Subcutaneous abdominal adipose tissue (tissue), 5 donors: ENCODE measurements around the gene MRS2.
"Not testable (repeated sequence)": the region's sequence is repeated elsewhere in the genome, so short reads cannot be mapped to it uniquely, and the experiment has no call there.

Experiments used
- H3K27ac ChIP-seq: one replicate; pipeline ENCODE4 v1.7.0; 2013; ENCODE audit warnings: low read depth, mild to moderate bottlenecking, inconsistent platforms, low read length, moderate library complexity
- H3K27me3 ChIP-seq, 5 donors: one replicate each; pipeline ENCODE4 v1.7.0; 2013; ENCODE audit warnings: low read length in 5 of 5, inconsistent platforms in 1 of 5; ENCODE audit not compliant: control insufficient read depth in 5 of 5, insufficient read depth in 4 of 5
- H3K36me3 ChIP-seq, 5 donors: one replicate each; pipeline ENCODE4 v1.7.0; 2013; ENCODE audit warnings: low read length in 5 of 5; ENCODE audit not compliant: control insufficient read depth in 5 of 5, insufficient read depth in 5 of 5
- H3K4me1 ChIP-seq, 5 donors: one replicate each; pipeline ENCODE4 v1.7.0; 2013; ENCODE audit warnings: low read length in 5 of 5, mild to moderate bottlenecking in 3 of 5, moderate library complexity in 1 of 5; ENCODE audit not compliant: control insufficient read depth in 5 of 5, insufficient read depth in 5 of 5
- H3K4me3 ChIP-seq, 5 donors: one replicate each; pipeline ENCODE4 v1.7.0; 2013; ENCODE audit warnings: low read length in 5 of 5, low read depth in 1 of 5
- H3K9ac ChIP-seq, 5 donors: one replicate each; pipeline ENCODE4 v1.7.0; 2013; ENCODE audit warnings: low read length in 5 of 5, mild to moderate bottlenecking in 4 of 5, moderate library complexity in 3 of 5
- H3K9me3 ChIP-seq, 5 donors: one replicate each; pipeline ENCODE4 v1.7.0; 2013; ENCODE audit warnings: low read length in 5 of 5; ENCODE audit not compliant: control insufficient read depth in 5 of 5
- donor health status: healthy.
- donor health status: healthy.
- donor health status: healthy.
- donor health status: healthy.
- donor health status: healthy.

The MRS2 gene

GRCh38 chr6:24387818-24388217 is 14.9 kb upstream of the MRS2 start:
- no peak overlapping the region for H3K27ac ChIP-seq
- no peaks in the 10 kb centered on the region for H3K27me3 ChIP-seq
- H3K4me3 ChIP-seq = no peak overlapping the region
- no peaks in the 10 kb centered on the region for H3K9me3 ChIP-seq
- no peaks in the 10 kb centered on the region for H3K4me1 ChIP-seq
- no peaks in the 10 kb centered on the region for H3K36me3 ChIP-seq
- H3K9ac ChIP-seq = no peak overlapping the region

DNA sequence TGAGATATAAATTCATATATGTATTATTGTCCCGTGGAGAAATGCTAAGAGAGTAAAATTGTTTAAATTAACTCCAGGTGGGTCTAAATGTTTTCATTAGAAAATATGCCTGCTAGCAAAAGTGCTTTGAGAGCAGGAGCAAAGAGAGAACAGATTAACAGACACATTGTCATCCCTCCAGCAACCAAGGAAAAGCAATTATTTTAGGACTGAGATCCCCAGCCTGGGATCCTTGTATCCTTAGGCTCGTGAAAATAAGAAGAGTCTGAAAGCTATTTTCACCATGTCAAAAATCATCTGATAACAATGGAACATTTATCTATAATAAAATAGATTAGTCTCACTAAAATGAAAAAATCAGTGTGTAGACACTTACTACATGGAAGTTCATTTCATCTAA is 11.5 kb upstream of the MRS2 start:
- peaks cover 0 to 12% (median 6%) of the 10 kb centered on the region in 5 donors for H3K4me1 ChIP-seq
- H3K9ac ChIP-seq = no peak overlapping the region
- no peak overlapping the region for H3K4me3 ChIP-seq
- no peak overlapping the region for H3K27ac ChIP-seq
- no peaks in the 10 kb centered on the region for H3K9me3 ChIP-seq
- H3K36me3 ChIP-seq = no peaks in the 10 kb centered on the region
- H3K27me3 ChIP-seq = peaks cover 0 to 4% (median 0%) of the 10 kb centered on the region in 5 donors

- Histone ChIP-seq H3K27ac (no peak overlapping the region), H3K9me3 (peaks cover 0 to 4% (median 0%) of the 10 kb centered on the region in 5 donors), H3K27me3 (peaks cover 0 to 7% (median 0%) of the 10 kb centered on the region in 5 donors), H3K4me3 (no peak overlapping the region), H3K36me3 (no peaks in the 10 kb centered on the region), H3K9ac (no peak overlapping the region), H3K4me1 (peaks cover 0 to 12% (median 6%) of the 10 kb centered on the region in 5 donors)
Observed at GRCh38 chr6:24391756-24392405, 10.9 kb upstream of the MRS2 start.

DNA sequence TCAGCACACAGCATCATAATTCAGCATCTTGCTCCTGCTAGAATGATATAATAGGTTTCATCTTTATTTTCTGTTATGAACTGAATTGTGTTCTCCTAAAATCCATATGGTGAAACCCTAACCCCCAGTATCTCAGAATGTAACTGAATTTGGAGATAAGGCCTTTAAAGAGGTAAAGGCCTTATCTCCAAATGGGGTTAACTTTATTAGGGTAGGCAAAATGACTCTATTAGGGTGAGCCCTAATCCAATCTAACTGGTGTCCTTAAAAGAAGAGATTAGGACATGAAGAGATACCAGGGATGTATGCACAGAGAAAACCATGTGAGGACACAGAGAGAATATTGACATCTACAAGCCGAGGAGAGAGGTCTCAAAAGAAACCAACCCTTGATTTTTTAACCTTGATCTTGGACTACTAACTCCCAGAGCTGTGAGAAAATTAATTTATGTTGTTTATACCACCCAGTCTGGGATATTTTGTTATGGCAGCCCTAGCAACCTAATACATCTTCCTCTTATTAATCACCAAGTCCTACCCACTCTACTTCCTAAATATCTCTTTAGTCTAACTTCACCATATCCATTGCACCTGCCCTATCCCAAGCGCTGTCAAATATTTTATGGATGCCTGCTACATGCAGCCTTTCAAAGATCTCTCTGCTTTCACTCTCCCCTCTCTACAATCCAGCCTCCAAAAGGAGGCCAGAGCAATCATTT is 8.5 kb upstream of the MRS2 start:
- Histone ChIP-seq H3K9ac (no peak overlapping the region), H3K36me3 (no peaks in the 10 kb centered on the region), H3K4me3 (no peak overlapping the region), H3K4me1 (peaks cover 0 to 12% (median 6%) of the 10 kb centered on the region in 5 donors), H3K27me3 (peaks cover 0 to 10% (median under 1%) of the 10 kb centered on the region in 5 donors), H3K9me3 (peaks cover 0 to 5% (median 0%) of the 10 kb centered on the region in 5 donors), H3K27ac (no peak overlapping the region)

DNA sequence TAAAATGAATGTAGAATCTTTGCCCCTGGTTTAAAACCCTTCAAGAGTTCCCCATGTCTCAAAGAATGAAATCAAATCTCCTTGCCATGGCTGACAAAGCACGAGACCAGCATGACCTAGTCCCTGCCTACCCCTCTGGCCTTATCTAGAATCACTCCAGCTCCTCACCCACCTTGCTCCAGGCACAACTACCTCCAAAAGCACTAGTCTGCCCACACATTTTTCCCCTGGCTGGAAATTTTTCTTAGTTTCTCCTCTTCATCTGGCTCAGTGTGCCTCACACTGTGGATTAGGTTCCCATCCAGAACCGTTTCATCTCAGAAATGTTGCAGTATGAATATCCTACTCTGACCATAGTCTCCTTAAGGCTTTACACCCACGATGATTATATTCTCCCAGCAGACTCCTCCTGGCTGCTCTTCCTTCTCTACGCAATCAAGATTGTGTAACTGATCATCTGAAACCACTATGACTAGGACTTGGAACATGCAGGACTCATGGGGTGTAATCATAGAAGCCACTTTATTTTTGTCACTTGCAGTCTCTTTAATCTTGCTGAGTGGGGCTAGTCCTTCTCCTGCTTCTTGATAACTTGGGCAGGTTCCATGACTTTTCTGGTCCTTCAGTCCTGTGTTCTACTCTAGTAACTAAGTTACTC is 7.8 kb upstream of the MRS2 start:
- Histone ChIP-seq H3K9me3 (peaks cover 0 to 5% (median 0%) of the 10 kb centered on the region in 5 donors), H3K9ac (no peak overlapping the region), H3K27ac (no peak overlapping the region)

DNA sequence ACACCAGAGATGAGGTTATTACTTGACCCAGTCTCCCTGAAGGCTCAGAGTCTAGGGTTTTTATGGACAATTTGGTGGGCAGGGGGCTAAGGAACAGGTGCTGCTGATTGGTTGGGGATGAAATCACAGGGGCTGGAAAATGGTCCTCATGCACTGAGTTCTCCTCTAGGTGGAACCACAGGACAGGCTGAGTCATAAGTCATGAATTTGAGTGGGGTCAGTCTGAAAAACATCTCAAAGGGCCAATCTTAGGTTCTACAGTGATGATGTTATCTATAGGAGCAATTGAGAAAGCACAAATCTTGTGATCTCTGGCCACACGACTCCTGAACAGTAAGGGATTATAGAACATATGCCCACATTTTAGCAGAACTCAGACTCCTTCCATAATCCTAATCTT is 5.9 kb upstream of the MRS2 start:
- Histone ChIP-seq H3K27ac (no peak overlapping the region), H3K36me3 (no peaks in the 10 kb centered on the region), H3K9ac (no peak overlapping the region), H3K4me1 (peaks cover 0 to 12% (median 6%) of the 10 kb centered on the region in 5 donors), H3K27me3 (peaks cover 0 to 10% (median 5%) of the 10 kb centered on the region in 5 donors), H3K9me3 (peaks cover 0 to 5% (median 0%) of the 10 kb centered on the region in 5 donors), H3K4me3 (no peak overlapping the region)

More for the DNA sequence above, 7.8 kb upstream of the MRS2 start:
- H3K4me1 ChIP-seq = peaks cover 0 to 12% (median 6%) of the 10 kb centered on the region in 5 donors
- H3K27me3 ChIP-seq = peaks cover 0 to 10% (median 5%) of the 10 kb centered on the region in 5 donors
- no peaks in the 10 kb centered on the region for H3K36me3 ChIP-seq
- H3K4me3 ChIP-seq = no peak overlapping the region

DNA sequence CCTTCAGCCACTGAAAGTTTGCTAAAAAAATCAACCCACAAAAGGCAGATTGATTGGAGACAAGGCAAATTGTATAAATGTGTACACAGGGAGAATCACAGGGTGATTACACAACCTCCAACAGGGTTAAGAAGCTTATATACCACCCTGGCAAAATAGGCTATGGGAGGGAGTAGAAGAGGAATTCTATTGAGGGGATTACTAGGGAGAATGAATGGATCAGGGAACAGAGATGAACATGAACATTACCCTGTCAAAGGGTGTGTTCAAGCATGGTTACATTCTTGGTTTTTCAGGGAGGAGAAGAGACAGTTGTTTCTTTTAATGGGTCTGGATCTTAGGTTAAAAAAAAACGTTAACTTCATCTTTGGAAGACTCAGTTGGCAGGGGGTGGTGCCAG is 5.1 kb upstream of the MRS2 start:
- Histone ChIP-seq H3K27me3 (peaks cover 0 to 10% (median 5%) of the 10 kb centered on the region in 5 donors), H3K4me1 (peaks cover 0 to 17% (median 11%) of the 10 kb centered on the region in 5 donors), H3K9me3 (peaks cover 0 to 5% (median 0%) of the 10 kb centered on the region in 5 donors), H3K4me3 (no peak overlapping the region), H3K9ac (no peak overlapping the region), H3K36me3 (no peaks in the 10 kb centered on the region), H3K27ac (no peak overlapping the region)

- not testable (repeated sequence) for H3K4me3 ChIP-seq, H3K36me3 ChIP-seq, H3K27ac ChIP-seq, H3K9me3 ChIP-seq, H3K9ac ChIP-seq
- H3K4me1 ChIP-seq = peaks cover 2 to 27% (median 26%) of the 10 kb centered on the region in 5 donors
- peaks cover 0 to 10% (median 5%) of the 10 kb centered on the region in 5 donors for H3K27me3 ChIP-seq
Observed at GRCh38 chr6:24400045-24401039, 2.4 kb upstream of the MRS2 start.

- H3K36me3 ChIP-seq = peaks cover 0 to 6% (median 0%) of the 10 kb centered on the region in 5 donors
- no peak overlapping the region for H3K4me3 ChIP-seq
- no peak overlapping the region for H3K9ac ChIP-seq
- peaks cover 2 to 27% (median 25%) of the 10 kb centered on the region in 5 donors for H3K4me1 ChIP-seq
- no peak overlapping the region for H3K27ac ChIP-seq
- H3K27me3 ChIP-seq = peaks cover 0 to 7% (median 5%) of the 10 kb centered on the region in 5 donors
- H3K9me3 ChIP-seq = peaks cover 0 to 5% (median 0%) of the 10 kb centered on the region in 5 donors
Observed at GRCh38 chr6:24401458-24401857, 1.3 kb upstream of the MRS2 start.
